ENCODE results near the gene DIABLO.

DIABLO gene

GRCh38 chr12:122208073-122208820 lies 17.6 kb downstream of the DIABLO start:
- TF ChIP-seq CTCF (IDR thresholded peaks at IDR 0.05; ENCODE audit: low read depth, low read length) (no peak), EZH2phosphoT487 (IDR thresholded peaks at IDR 0.05; ENCODE audit: low read depth) (no peak)
- no peak overlapping the region for H2AFZ ChIP-seq (ENCODE audit: low read depth, low read length)
- no peaks in the 10 kb centered on the region for H3K4me1 ChIP-seq (ENCODE audit: low read length)
- no peaks in the 10 kb centered on the region for H3K27me3 ChIP-seq (ENCODE audit: low read depth, low read length)
- no peak overlapping the region for H3K27ac ChIP-seq (ENCODE audit: low read length)
- H3K4me2 ChIP-seq (ENCODE audit: low read length) = no peak overlapping the region
- H3K36me3 ChIP-seq (replicated peaks; ENCODE audit: low read depth, low read length) = peaks cover 34% of the 10 kb centered on the region
- no peaks in the 10 kb centered on the region for H3K79me2 ChIP-seq (ENCODE audit: low read length)
- H3K9me3 ChIP-seq (ENCODE audit: insufficient read depth, low read length) = no peaks in the 10 kb centered on the region
- no peak overlapping the region for H3K4me3 ChIP-seq (ENCODE audit: low read length)
- H3K9ac ChIP-seq (ENCODE audit: low read length) = no peak overlapping the region
- H4K20me1 ChIP-seq (ENCODE audit: insufficient read depth, low read length) = no peaks in the 10 kb centered on the region

GRCh38 chr12:122207391-122207790 lies 18.5 kb downstream of the DIABLO start:
- Histone ChIP-seq H4K20me1 (ENCODE audit: insufficient read depth, low read length) (no peaks in the 10 kb centered on the region), H3K79me2 (ENCODE audit: low read length) (no peaks in the 10 kb centered on the region), H3K27me3 (ENCODE audit: low read depth, low read length) (no peaks in the 10 kb centered on the region), H3K4me3 (ENCODE audit: low read length) (no peak overlapping the region), H2AFZ (ENCODE audit: low read depth, low read length) (no peak overlapping the region), H3K4me1 (ENCODE audit: low read length) (no peaks in the 10 kb centered on the region), H3K36me3 (replicated peaks; ENCODE audit: low read depth, low read length) (peaks cover 32% of the 10 kb centered on the region), H3K27ac (ENCODE audit: low read length) (no peak overlapping the region), H3K4me2 (ENCODE audit: low read length) (no peak overlapping the region), H3K9ac (ENCODE audit: low read length) (no peak overlapping the region), H3K9me3 (ENCODE audit: insufficient read depth, low read length) (no peaks in the 10 kb centered on the region)
- no peak for TF ChIP-seq CTCF (IDR thresholded peaks at IDR 0.05; ENCODE audit: low read depth, low read length)
- no peak for TF ChIP-seq EZH2phosphoT487 (IDR thresholded peaks at IDR 0.05; ENCODE audit: low read depth)

- Histone ChIP-seq H2AFZ (ENCODE audit: low read depth, low read length) (no peak overlapping the region), H3K36me3 (replicated peaks; ENCODE audit: low read depth, low read length) (peaks cover 28% of the 10 kb centered on the region), H3K27me3 (ENCODE audit: low read depth, low read length) (no peaks in the 10 kb centered on the region), H3K4me3 (ENCODE audit: low read length) (no peak overlapping the region), H4K20me1 (ENCODE audit: insufficient read depth, low read length) (no peaks in the 10 kb centered on the region), H3K4me1 (ENCODE audit: low read length) (no peaks in the 10 kb centered on the region), H3K27ac (ENCODE audit: low read length) (no peak overlapping the region), H3K79me2 (ENCODE audit: low read length) (no peaks in the 10 kb centered on the region), H3K4me2 (ENCODE audit: low read length) (no peak overlapping the region), H3K9me3 (ENCODE audit: insufficient read depth, low read length) (no peaks in the 10 kb centered on the region), H3K9ac (ENCODE audit: low read length) (no peak overlapping the region)
- TF ChIP-seq EZH2phosphoT487 (IDR thresholded peaks at IDR 0.05; ENCODE audit: low read depth) (no peak), CTCF (IDR thresholded peaks at IDR 0.05; ENCODE audit: low read depth, low read length) (no peak)
These were observed 18.9 kb downstream of the DIABLO start for GRCh38 chr12:122206976-122207375.

- Histone ChIP-seq H3K4me1 (ENCODE audit: low read length) (peaks cover under 1% of the 10 kb centered on the region; the same call in 1 of the 2 replicates), H2AFZ (ENCODE audit: low read depth, low read length) (no peak overlapping the region), H3K36me3 (replicated peaks; ENCODE audit: low read depth, low read length) (peaks cover 23% of the 10 kb centered on the region), H3K9me3 (ENCODE audit: insufficient read depth, low read length) (no peaks in the 10 kb centered on the region), H3K4me3 (ENCODE audit: low read length) (no peak overlapping the region), H4K20me1 (ENCODE audit: insufficient read depth, low read length) (no peaks in the 10 kb centered on the region), H3K27ac (ENCODE audit: low read length) (no peak overlapping the region), H3K79me2 (ENCODE audit: low read length) (no peaks in the 10 kb centered on the region), H3K4me2 (ENCODE audit: low read length) (no peak overlapping the region), H3K27me3 (ENCODE audit: low read depth, low read length) (no peaks in the 10 kb centered on the region), H3K9ac (ENCODE audit: low read length) (no peak overlapping the region)
- TF ChIP-seq CTCF (IDR thresholded peaks at IDR 0.05; ENCODE audit: low read depth, low read length) (no peak), EZH2phosphoT487 (IDR thresholded peaks at IDR 0.05; ENCODE audit: low read depth) (no peak)
These were observed 19.6 kb downstream of the DIABLO start for GRCh38 chr12:122206111-122206881.

Data from OCI-LY3 (cell line).